ENCODE data around the gene CEMIP.

Gene CEMIP

GRCh38 chr15:80888846-80889245 is 109.7 kb downstream of the CEMIP start:
- no peak for DNase-seq

DNA sequence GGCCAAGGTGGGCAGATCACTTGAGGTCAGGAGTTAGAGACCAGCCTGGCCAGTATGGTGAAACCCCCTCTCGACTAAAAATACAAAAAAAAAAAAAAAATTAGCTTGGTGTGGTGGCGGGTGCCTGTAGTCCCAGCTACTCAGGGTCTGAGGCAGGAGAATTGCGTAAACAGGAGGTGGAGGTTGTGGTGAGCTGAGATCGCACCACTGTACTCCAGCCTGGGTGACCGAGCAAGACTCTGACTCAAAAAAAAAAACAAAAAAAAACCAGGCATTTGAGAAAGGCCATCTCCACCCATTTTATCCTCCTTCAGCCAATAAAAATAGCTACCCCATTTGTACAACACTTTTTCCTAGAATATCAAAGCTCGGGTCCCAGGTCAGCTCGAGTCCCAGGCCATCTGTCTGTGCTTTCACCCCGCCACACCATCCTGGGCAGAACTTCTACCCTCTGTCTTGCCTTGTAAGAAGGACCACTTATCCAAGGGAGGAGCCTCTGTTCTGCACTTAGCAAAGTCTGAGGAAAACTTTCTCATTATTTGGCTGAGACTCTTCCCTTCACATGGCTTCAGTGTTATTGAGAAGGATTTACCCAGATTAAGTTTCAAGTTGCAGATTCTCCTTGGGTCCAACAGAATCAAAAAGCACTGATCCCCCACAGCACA is 111.3 kb downstream of the CEMIP start:
- no peak for DNase-seq

- no peak for DNase-seq
Measured at GRCh38 chr15:80891006-80891405, 111.8 kb downstream of the CEMIP start.

GRCh38 chr15:80892414-80892813 is 113.2 kb downstream of the CEMIP start:
- DNase-seq, result no peak

GRCh38 chr15:80893777-80894176 is 114.6 kb downstream of the CEMIP start:
- DNase-seq, result no peak

- no peak for DNase-seq
Measured at GRCh38 chr15:80895091-80895490, 115.9 kb downstream of the CEMIP start.

- no peak for DNase-seq
Measured at GRCh38 chr15:80895965-80896364, 116.8 kb downstream of the CEMIP start.

DNA sequence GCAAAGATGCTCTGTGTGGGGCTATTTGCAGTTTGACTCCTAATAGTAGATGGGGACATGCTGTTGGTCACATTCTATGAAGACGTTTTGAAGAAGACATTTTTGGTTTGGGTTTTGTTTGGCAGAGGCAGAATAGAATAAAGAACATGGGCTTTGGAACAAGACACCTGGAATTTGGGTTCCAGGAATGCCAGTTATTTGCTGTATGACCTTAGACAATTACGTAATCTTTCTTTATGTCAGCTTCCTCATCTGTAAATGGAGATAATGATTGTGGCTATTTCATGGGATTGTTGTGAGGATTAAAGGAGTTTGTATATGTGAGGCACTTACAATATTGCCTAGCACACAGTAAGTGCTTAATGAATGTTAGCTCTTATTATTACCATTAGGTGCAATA is 118.9 kb downstream of the CEMIP start:
- no peak for DNase-seq

DNA sequence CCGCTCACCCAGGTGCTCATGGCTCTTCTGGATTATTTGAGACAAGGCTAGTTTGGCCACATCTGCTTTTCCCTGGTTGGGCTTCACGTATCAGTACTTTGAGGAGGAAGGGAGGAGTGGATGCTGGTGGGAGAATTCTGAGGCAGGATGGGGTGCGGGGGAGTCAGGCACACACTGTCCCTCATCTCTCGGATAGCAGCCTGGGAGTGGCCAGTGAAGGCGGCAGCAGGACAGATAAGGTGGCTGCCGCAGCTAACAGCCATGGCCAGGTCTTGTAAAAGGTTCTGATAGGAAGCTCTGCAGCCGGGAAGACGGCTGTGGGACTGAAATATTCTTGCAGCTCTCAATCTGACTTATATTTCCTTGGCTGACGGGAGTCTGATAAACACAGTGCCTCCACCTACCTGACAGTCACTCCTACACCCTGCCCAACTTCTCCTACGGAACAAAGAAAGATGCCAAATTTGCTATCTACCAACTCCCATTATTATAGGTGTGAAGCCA is 123.2 kb downstream of the CEMIP start:
- DNase-seq, result no peak

- DNase-seq, result no peak
Measured at GRCh38 chr15:80904998-80905397, 125.8 kb downstream of the CEMIP start.

DNA sequence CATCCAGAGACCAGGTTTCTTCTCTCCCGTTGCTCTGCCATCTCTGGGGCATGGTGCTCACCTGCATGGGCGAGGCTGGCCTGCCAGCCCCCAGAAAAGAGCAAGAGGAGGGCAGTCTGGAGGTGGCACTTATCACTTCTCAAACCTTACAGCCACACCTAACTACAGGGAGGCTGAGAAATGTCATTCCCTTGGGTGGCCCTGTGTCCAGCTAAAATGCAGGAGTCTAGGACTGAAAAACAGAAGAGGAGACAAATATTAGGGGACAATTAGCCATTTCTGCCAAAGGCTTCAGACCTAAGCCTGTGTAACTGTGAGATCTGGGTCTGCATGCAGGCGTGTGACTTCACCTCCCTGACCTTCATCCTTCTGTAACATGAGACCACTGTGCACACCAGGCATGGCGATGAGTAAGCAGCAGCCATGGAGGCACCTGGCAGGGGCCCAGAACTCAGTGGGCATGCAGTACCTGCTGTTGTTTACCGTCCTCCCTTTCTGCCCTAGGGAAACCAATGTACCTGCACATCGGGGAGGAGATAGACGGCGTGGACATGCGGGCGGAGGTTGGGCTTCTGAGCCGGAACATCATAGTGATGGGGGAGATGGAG is 127.1 kb downstream of the CEMIP start:
- no peak for DNase-seq

GRCh38 chr15:80911821-80912220 is 132.7 kb downstream of the CEMIP start:
- DNase-seq, result no peak

- no peak for DNase-seq
Measured at GRCh38 chr15:80912673-80913072, 133.5 kb downstream of the CEMIP start.

DNA sequence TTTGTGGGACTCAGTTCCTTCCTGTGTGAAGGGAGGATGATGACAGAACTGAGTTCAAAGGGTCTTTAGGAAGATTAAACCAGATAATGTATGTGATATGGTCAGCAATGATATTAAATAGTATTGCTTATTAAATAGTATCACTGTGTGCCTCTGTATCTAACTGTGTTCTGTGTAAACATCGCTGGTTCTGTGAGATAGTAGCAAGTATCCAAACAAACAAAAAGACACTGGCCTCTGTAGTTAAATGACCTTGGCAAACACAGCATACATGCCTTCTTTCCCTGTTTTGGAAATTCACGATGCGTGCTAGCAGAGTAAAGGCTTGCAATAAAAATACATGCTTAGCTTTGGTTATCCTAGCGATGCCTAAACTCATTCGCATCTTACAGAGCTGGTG is 134.4 kb downstream of the CEMIP start:
- DNase-seq, result no peak

DNA sequence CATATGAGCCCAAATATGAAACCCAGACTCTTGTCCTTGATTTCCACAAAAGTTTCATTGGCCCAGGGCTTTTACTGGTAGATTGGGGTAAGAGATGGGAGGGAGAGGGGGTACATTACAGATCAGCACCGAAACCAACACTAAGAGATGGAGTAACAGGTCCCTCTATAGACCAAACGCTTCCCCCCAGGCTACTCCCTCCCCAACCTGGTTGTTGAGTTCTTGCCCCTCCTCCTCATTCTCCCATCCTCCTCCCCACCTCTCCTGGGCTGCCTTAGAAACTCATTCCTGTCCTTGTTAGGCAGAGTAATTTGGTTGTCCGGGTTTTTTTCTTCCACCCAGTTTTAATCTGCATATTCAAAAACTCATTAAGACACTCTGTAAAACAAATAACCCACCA is 136.3 kb downstream of the CEMIP start:
- no peak for DNase-seq

- DNase-seq, result no peak
Measured at GRCh38 chr15:80916056-80916455, 136.9 kb downstream of the CEMIP start.

- DNase-seq, result no peak
Measured at GRCh38 chr15:80918196-80918783, 139.1 kb downstream of the CEMIP start.

DNA sequence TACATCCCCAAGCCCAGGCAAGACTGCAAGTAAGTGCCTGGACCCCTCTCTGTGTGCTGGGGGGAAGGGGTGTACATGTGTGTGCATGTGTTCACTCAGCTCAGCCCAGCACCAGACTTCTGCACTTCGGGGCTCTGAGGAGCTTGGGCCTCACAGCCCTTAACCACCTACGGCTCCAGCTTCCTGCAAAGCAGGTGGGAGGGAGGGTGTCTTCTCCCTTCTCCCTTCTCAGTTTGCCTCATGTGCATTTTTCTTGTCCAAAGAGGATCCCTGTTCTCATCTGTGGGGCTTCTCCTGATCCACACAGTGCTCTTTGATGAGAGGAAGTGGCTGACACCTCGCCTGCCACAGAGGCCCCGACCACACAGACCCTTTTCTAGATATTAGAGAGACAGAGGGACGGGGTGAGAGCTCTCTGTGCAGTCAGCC is 141.1 kb downstream of the CEMIP start:
- no peak for DNase-seq

DNA sequence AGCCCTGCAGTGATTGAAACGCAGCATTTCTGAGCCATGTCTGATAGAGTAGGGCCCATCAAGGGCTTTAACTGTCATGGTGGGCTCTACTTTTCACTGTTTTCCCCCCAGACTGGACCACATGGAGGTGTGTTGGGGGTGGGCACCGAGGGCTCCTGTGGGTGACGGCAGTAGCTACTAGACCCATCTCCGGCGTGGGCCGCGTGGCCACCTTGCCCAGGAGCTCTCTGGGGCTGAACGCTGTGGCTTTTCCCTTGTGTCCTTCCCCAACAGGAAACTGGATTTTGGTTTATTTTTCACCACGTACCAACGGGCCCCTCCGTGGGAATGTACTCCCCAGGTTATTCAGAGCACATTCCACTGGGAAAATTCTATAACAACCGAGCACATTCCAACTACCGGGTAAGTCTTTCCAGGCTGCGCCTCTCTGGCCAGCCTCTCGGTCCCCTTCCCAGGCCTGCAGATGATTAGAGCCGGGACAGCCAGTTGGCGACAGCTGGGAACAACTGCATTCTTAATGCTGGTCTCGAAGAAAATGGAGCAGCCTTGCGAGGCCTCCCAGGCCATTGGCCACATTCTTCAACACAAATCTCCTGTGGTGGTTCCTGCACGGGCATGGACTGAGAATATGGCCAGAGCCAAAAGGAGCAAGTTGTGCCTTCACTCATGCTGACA is 142.7 kb downstream of the CEMIP start:
- DNase-seq, result no peak

DNA sequence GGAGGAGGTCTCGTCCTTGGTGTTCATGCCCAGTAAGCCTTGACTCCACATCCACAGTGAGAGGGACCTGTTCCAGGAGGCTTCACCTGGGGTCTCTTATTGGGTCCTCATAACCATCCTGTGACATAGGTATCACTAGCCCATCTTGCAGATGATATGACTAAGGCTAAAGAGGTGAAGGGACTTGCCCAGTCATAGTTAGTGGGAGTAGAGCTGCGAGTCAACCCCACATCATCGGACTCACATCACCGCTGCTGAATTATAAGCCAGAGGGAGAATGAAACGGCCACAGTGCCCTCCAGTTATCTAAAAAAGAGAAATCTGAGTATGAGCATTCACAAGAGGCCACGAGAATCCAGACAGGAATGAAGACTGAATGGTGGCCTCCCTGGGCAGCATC is 144.5 kb downstream of the CEMIP start:
- DNase-seq, result no peak

- no peak for DNase-seq
Measured at GRCh38 chr15:80924278-80924677, 145.1 kb downstream of the CEMIP start.

DNA sequence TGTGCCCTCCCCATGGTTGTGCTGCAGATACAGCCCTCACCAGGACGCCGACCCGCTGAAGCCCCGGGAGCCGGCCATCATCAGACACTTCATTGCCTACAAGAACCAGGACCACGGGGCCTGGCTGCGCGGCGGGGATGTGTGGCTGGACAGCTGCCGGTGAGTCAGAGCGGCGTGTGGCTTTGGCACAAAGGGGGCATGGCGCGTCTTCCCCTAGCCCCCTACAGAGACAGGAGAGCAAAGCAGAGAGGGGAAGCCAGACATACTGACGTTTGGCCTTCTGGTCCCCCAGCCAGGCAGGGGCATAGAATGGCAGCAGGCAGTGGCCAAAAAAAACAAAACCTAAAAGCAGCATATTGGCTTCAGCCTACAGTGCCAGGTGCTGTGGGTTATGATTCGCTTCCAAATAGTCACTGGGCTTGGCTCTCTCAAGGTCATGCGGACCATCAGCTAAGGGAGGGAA is 146.5 kb downstream of the CEMIP start:
- DNase-seq, result peak in 1 of 51 donors; percentile 3
